Sigmoid colon (tissue), 4 donors: ENCODE data around the gene GFER.
"Not testable (repeated sequence)": the region's sequence is repeated elsewhere in the genome, so short reads cannot be mapped to it uniquely, and the experiment has no call there.

ENCODE experiments used
- CTCF ChIP-seq, 4 experiments: fragments of 450-650 bp in 3 of 4; fragments of 200-600 bp in 1 of 4; IDR thresholded peaks; one replicate each; pipeline ENCODE4 v1.5.1; 2016 to 2019; ENCODE audit warnings: antibody characterized with exemption in 4 of 4, mild to moderate bottlenecking in 3 of 4, moderate library complexity in 2 of 4
- EP300 ChIP-seq, 4 donors: sonication (generic); formaldehyde crosslinking; IDR thresholded peaks; one replicate each; pipeline ENCODE4 v1.6.1; 2017; ENCODE audit warnings: antibody characterized with exemption in 4 of 4
- POLR2A ChIP-seq, 2 donors: fragments of 450-650 bp; IDR thresholded peaks; one replicate each; pipeline ENCODE4 v1.6.1; 2016; ENCODE audit warnings: antibody characterized with exemption in 2 of 2, mild to moderate bottlenecking in 2 of 2, moderate library complexity in 2 of 2
- POLR2AphosphoS5 ChIP-seq, 4 donors: sonication (generic); formaldehyde crosslinking; IDR thresholded peaks; one replicate each; pipeline ENCODE4 v1.6.1; 2017; ENCODE audit warnings: antibody characterized with exemption in 4 of 4

DNA sequence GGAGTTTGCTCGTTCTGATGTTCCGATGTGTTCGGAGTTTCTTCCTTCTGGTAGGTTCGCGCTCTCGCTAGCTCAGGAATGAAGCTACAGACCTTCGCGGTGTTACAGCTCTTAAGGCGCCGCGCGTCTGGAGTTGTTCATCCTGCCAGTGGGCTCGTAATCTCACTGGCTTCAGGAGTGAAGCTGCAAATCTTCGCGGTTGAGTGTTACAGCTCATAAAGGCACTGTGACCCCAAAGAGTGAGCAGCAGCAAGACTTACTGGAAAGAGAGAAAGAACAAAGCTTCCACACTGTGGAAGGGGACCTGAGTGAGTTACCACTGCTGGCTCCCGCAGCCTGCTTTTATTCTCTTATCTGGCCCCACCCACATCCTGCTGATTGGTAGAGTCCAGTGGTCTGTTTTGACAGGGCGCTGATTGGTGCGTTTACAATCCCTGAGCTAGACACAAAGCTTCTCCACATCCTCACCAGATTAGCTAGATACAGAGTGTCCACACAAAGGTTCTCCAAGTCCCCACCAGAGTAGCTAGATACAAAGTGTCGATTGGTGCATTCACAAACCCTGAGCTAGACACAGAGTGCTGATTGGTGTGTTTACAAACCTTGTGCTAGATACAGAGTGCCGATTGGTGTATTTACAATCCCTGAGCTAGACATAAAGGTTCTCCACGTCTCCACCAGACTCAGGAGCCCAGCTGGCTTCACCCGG, 26.4 kb upstream of the GFER start:
- not testable (repeated sequence) for TF ChIP-seq EP300, CTCF, POLR2A, POLR2AphosphoS5 (IDR thresholded peaks at IDR 0.05)
